Left lung (tissue), 10 donors: ENCODE measurements around the gene GATA2. TPM values are rescaled to one million over a fixed set of nuclear protein-coding genes. Genes with fewer than 3 reads are reported as not detected.
A peak's percentile ranks its signal among the peaks of the same experiment; 100 is the strongest.

Source experiments
- ATAC-seq: fragments of 200-7000 bp; cut with Tn5 transposase; one replicate; pipeline ENCODE4 v1.9.1; 2020; ENCODE audit warnings: moderate library complexity
- DNase-seq, 4 donors: peaks; one replicate each; pipeline ENCODE4 v3.0.0-alpha.2; 2013 to 2020
- H3K27ac ChIP-seq, 2 donors: fragments of 200-600 bp; sonication (generic) in 1 of 2; one replicate each; pipeline versions ENCODE4 v1.5.0 to v1.8.0; 2020 to 2021
- H3K27me3 ChIP-seq, 2 donors: fragments of 200-600 bp; sonication (generic) in 1 of 2; one replicate each; pipeline versions ENCODE4 v1.5.0 to v1.8.0; 2020 to 2021
- H3K36me3 ChIP-seq, 2 donors: fragments of 200-600 bp; sonication (generic) in 1 of 2; one replicate each; pipeline versions ENCODE4 v1.5.0 to v1.8.0; 2020 to 2021
- H3K4me1 ChIP-seq, 2 donors: fragments of 200-600 bp; one replicate each; pipeline ENCODE4 v1.8.0; 2021
- H3K4me3 ChIP-seq, 2 donors: fragments of 200-600 bp; sonication (generic) in 1 of 2; one replicate each; pipeline versions ENCODE4 v1.5.0 to v1.8.0; 2020 to 2021; ENCODE audit warnings: mild to moderate bottlenecking in 1 of 2
- H3K9me3 ChIP-seq, 2 donors: fragments of 200-600 bp; sonication (generic) in 1 of 2; one replicate each; pipeline versions ENCODE4 v1.5.0 to v1.8.0; 2020 to 2021
- CTCF ChIP-seq, 2 donors: fragments of 200-600 bp; sonication (generic) in 1 of 2; IDR thresholded peaks; one replicate each; pipeline versions ENCODE4 v1.5.0 to v1.8.0; 2021; ENCODE audit warnings: antibody characterized with exemption in 2 of 2
- intact Hi-C, 2 donors: fragments of 100-400 bp; cut with DNase I; formaldehyde crosslinking; loops; one replicate each; pipeline versions ENCODE4 v1.11.2 to v1.14.2; 2022
- polyA plus RNA-seq, 6 donors: library from polyadenylated mRNA; unstranded; fragments of 120-200 nt; gene quantifications; one replicate each; pipeline ENCODE4 v1.2.1, GENCODE V29; 2013; ENCODE audit not compliant: insufficient read length in 6 of 6
- total RNA-seq, 2 donors: library from RNA; stranded (reverse); fragmentation: NEBNext Ultra II Directional; extraction: Animal tissue kit (Norgen Biotek cat#: 25700); gene quantifications; one replicate each; pipeline ENCODE4 v1.2.1, GENCODE V29; 2021
- donor health status: DM: no; HTN: yes; CAD: no.
- donor health status: DM: no; HTN: no; CAD: no.

The GATA2 gene
- total and polyA plus RNA-seq, 8 donors, result 9.2 to 43.0 (median 15.1) TPM

GRCh38 chr3:128478576-128479506, 14.2 kb downstream of the GATA2 start:
- ATAC-seq, result no peak
- peaks cover 0 to 27% of the 10 kb centered on the region in 2 donors for H3K4me1 ChIP-seq
- no peak overlapping the region for H3K27ac ChIP-seq
- intact Hi-C loops, result no loop called here
- peak in 1 of 4 donors; percentile 44 for DNase-seq
- H3K27me3 ChIP-seq, result peaks cover 29 to 58% of the 10 kb centered on the region in 2 donors
- no peaks in the 10 kb centered on the region for H3K9me3 ChIP-seq
- no peak for TF ChIP-seq CTCF (IDR thresholded peaks at IDR 0.05)
- H3K4me3 ChIP-seq, result no peak overlapping the region
- no peaks in the 10 kb centered on the region for H3K36me3 ChIP-seq

DNA sequence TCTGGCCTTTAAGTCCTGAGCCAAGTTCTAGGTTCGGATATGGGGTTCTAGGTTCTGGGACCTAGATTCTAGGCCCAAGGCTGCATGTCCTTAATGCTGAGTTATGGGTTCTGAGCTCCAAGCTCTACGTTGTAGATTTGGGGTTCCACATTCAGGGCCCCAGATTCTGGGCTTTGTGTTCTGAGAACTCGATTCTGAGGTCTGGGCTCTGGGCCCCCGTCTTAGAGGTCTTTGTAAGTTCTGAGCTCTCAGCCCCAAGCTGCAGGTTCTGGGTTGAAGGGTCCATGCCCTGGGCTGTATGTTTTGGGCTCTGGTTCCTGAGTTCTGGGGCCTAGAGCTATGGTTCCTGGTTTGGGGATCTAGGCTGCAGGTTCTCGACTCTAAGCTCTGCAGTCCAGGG, 16.3 kb downstream of the GATA2 start:
- no peaks in the 10 kb centered on the region for H3K9me3 ChIP-seq
- H3K27ac ChIP-seq, result no peak overlapping the region
- H3K36me3 ChIP-seq, result no peaks in the 10 kb centered on the region
- ATAC-seq, result no peak
- peaks cover 0 to 15% of the 10 kb centered on the region in 2 donors for H3K4me1 ChIP-seq
- intact Hi-C loops, result no loop called here
- TF ChIP-seq CTCF (IDR thresholded peaks at IDR 0.05), result no peak
- H3K27me3 ChIP-seq, result peaks cover 9 to 58% of the 10 kb centered on the region in 2 donors
- DNase-seq, result peak in 1 of 4 donors; percentile 8
- no peak overlapping the region for H3K4me3 ChIP-seq

GRCh38 chr3:128475355-128475754, 17.6 kb downstream of the GATA2 start:
- no peaks in the 10 kb centered on the region for H3K9me3 ChIP-seq

DNA sequence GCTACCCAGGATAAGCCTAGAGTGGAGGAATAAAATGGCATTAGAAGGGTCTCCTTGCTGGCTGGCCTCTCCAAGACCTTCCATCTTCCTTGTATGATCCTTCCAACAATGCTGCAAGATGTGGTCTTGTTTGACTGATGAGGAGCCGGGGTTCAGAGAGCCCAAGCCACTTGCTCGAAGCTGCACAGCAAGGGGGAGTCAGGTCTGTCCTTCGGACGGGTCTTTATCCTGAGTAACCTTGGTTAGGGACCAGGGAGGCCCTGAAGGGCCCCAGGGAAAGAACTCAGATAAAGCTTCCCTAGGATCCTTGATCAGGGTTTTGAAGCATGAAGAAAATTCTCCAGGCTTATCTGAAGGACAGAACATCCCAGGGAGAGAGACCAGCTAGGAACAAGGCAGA, 19.3 kb downstream of the GATA2 start:
- intact Hi-C loops, result no loop called here
- no peaks in the 10 kb centered on the region for H3K4me1 ChIP-seq
- DNase-seq, result no peak
- no peak overlapping the region for H3K4me3 ChIP-seq
- peaks cover 0 to 36% of the 10 kb centered on the region in 2 donors for H3K27me3 ChIP-seq
- no peaks in the 10 kb centered on the region for H3K9me3 ChIP-seq
- H3K27ac ChIP-seq, result no peak overlapping the region
- no peak for TF ChIP-seq CTCF (IDR thresholded peaks at IDR 0.05)
- H3K36me3 ChIP-seq, result no peaks in the 10 kb centered on the region
- no peak for ATAC-seq

More at GRCh38 chr3:128475355-128475754, 17.6 kb downstream of the GATA2 start:
- peak in 1 of 4 donors; percentile 63 for DNase-seq
- H3K4me1 ChIP-seq, result peaks cover 0 to 2% of the 10 kb centered on the region in 2 donors
- H3K36me3 ChIP-seq, result no peaks in the 10 kb centered on the region
- H3K4me3 ChIP-seq, result no peak overlapping the region
- no peak for TF ChIP-seq CTCF (IDR thresholded peaks at IDR 0.05)
- intact Hi-C loops, result no loop called here
- ATAC-seq, result no peak
- H3K27ac ChIP-seq, result no peak overlapping the region
- peaks cover 1 to 51% of the 10 kb centered on the region in 2 donors for H3K27me3 ChIP-seq

GRCh38 chr3:128473180-128473519, 19.9 kb downstream of the GATA2 start:
- DNase-seq (peak in 1 of 4 donors; percentile 31), ATAC-seq (no peak)
- no peak for TF ChIP-seq CTCF (IDR thresholded peaks at IDR 0.05)
- Histone ChIP-seq H3K9me3 (no peaks in the 10 kb centered on the region), H3K4me1 (no peaks in the 10 kb centered on the region), H3K27me3 (peaks cover 0 to 30% of the 10 kb centered on the region in 2 donors), H3K4me3 (no peak overlapping the region), H3K27ac (no peak overlapping the region), H3K36me3 (no peaks in the 10 kb centered on the region)
- intact Hi-C loops, result no loop called here
